HG02938 (cell line): ENCODE data around the gene MAD2L2.
"Not testable (repeated sequence)": the region's sequence is repeated elsewhere in the genome, so short reads cannot be mapped to it uniquely, and the experiment has no call there.

Experiments
- ATAC-seq: cut with Tn5 transposase; IDR thresholded peaks from one replicate; pipeline ENCODE4 v1.9.1; 2021; ENCODE audit warnings: mild to moderate bottlenecking, moderate library complexity; ENCODE audit not compliant: unreplicated experiment

Gene MAD2L2

GRCh38 chr1:11654137-11654938, 26.6 kb downstream of the MAD2L2 start, which contains the start of the genes FBXO2 and FBXO44:
Gene FBXO2 (minus strand): TSS chr1:11654429. CDS start chr1:11654340, 89 bp downstream.
Gene FBXO44 (plus strand): TSS chr1:11654877. CDS start chr1:11655836, 959 bp downstream.
- no peak for ATAC-seq

GRCh38 chr1:11653861-11654136, 27.1 kb downstream of the MAD2L2 start:
- no peak for ATAC-seq

GRCh38 chr1:11653101-11653860, 27.7 kb downstream of the MAD2L2 start:
- no peak for ATAC-seq

- no peak for ATAC-seq
Observed at GRCh38 chr1:11652203-11652780, 28.7 kb downstream of the MAD2L2 start.

GRCh38 chr1:11651017-11651416, 29.9 kb downstream of the MAD2L2 start:
- no peak for ATAC-seq

GRCh38 chr1:11650331-11650991, 30.5 kb downstream of the MAD2L2 start:
- no peak for ATAC-seq

GRCh38 chr1:11649624-11650330, 31.2 kb downstream of the MAD2L2 start:
- ATAC-seq = no peak

GRCh38 chr1:11649237-11649623, 31.7 kb downstream of the MAD2L2 start:
- no peak for ATAC-seq

GRCh38 chr1:11648732-11649158, 32.2 kb downstream of the MAD2L2 start:
- ATAC-seq = no peak

- ATAC-seq = no peak
Observed at GRCh38 chr1:11648039-11648438, 32.9 kb downstream of the MAD2L2 start.

- ATAC-seq = no peak
Observed at GRCh38 chr1:11647333-11647732, 33.6 kb downstream of the MAD2L2 start.

GRCh38 chr1:11646317-11646716, 34.6 kb downstream of the MAD2L2 start:
- no peak for ATAC-seq

GRCh38 chr1:11645670-11646265, 35.2 kb downstream of the MAD2L2 start:
- no peak for ATAC-seq

- no peak for ATAC-seq
Observed at GRCh38 chr1:11645270-11645669, 35.7 kb downstream of the MAD2L2 start.

- ATAC-seq = no peak
Observed at GRCh38 chr1:11643782-11644181, 37.2 kb downstream of the MAD2L2 start.

GRCh38 chr1:11642418-11643017, 38.4 kb downstream of the MAD2L2 start:
- ATAC-seq = not testable (repeated sequence)

- ATAC-seq = no peak
Observed at GRCh38 chr1:11641776-11642305, 39.1 kb downstream of the MAD2L2 start.

- no peak for ATAC-seq
Observed at GRCh38 chr1:11640944-11641343, 40.0 kb downstream of the MAD2L2 start.

- no peak for ATAC-seq
Observed at GRCh38 chr1:11640101-11640500, 40.8 kb downstream of the MAD2L2 start.

GRCh38 chr1:11639372-11639771, 41.6 kb downstream of the MAD2L2 start:
- ATAC-seq = no peak
